ENCODE data around the gene JMJD8.

GRCh38 chr16:687499-687898, 3.4 kb upstream of the JMJD8 start:
- TF ChIP-seq, protein P1, sequence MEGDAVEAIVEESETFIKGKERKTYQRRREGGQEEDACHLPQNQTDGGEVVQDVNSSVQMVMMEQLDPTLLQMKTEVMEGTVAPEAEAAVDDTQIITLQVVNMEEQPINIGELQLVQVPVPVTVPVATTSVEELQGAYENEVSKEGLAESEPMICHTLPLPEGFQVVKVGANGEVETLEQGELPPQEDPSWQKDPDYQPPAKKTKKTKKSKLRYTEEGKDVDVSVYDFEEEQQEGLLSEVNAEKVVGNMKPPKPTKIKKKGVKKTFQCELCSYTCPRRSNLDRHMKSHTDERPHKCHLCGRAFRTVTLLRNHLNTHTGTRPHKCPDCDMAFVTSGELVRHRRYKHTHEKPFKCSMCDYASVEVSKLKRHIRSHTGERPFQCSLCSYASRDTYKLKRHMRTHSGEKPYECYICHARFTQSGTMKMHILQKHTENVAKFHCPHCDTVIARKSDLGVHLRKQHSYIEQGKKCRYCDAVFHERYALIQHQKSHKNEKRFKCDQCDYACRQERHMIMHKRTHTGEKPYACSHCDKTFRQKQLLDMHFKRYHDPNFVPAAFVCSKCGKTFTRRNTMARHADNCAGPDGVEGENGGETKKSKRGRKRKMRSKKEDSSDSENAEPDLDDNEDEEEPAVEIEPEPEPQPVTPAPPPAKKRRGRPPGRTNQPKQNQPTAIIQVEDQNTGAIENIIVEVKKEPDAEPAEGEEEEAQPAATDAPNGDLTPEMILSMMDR (IDR thresholded peaks at IDR 0.05; ENCODE audit: insufficient read depth, low read length, poor library complexity, severe bottlenecking), result no peak
- no peak for TF ChIP-seq EZH2phosphoT487 (conservative IDR thresholded peaks at IDR 0.05; ENCODE audit: low read length)

All from SU-DHL-6 (cell line).